H1 (cell line): ENCODE measurements around the gene SLC4A8. TPM values are rescaled to one million over a fixed set of nuclear protein-coding genes. Genes with fewer than 3 reads are reported as not detected.
A peak's percentile ranks its signal among the peaks of the same experiment; 100 is the strongest.

ENCODE experiments used
- BCL11A ChIP-seq, 2 experiments: IDR thresholded peaks; one replicate each; pipeline ENCODE4 v1.6.1; 2011; ENCODE audit warnings: low read depth in 2 of 2, low read length in 2 of 2, mild to moderate bottlenecking in 2 of 2
- CBX5 ChIP-seq: fragments of 300-800, 300-1000 bp; sonication (generic); IDR thresholded peaks from 2 replicates; pipeline ENCODE4 v1.7.1; 2016; ENCODE audit warnings: antibody characterized with exemption, low read length, low read depth
- CEBPB ChIP-seq: IDR thresholded peaks from 2 replicates; pipeline ENCODE4 v1.6.1; 2012; ENCODE audit warnings: low read depth, low read length
- CHD1 ChIP-seq: IDR thresholded peaks from 2 replicates; pipeline ENCODE4 v1.6.1; 2012; ENCODE audit warnings: low read depth, low read length, improper control_type of control experiment
- CTBP2 ChIP-seq: IDR thresholded peaks from 2 replicates; pipeline ENCODE4 v1.7.0; 2011; ENCODE audit warnings: borderline replicate concordance, mild to moderate bottlenecking, moderate library complexity, mixed read lengths, low read length; ENCODE audit not compliant: insufficient read depth, insufficient read length
- EZH2 ChIP-seq: fragments of 200-600 bp; sonication (generic); IDR thresholded peaks from 2 replicates; pipeline ENCODE4 v1.7.1; 2012; ENCODE audit warnings: low read depth, mild to moderate bottlenecking, moderate library complexity, low read length, inconsistent platforms; ENCODE audit not compliant: severe bottlenecking
- FOSL1 ChIP-seq: IDR thresholded peaks from 2 replicates; pipeline ENCODE4 v1.6.1; 2011; ENCODE audit warnings: mild to moderate bottlenecking, low read depth, low read length, moderate library complexity; ENCODE audit not compliant: insufficient read depth
- HDAC2 ChIP-seq, 2 experiments: fragments of 300-600 bp in 1 of 2; sonication (generic) in 1 of 2; IDR thresholded peaks; 2 replicates each; pipeline ENCODE4 v1.6.1; 2011 to 2012; ENCODE audit warnings: low read depth in 2 of 2, low read length in 2 of 2, mild to moderate bottlenecking in 2 of 2, moderate library complexity in 2 of 2, borderline replicate concordance in 1 of 2, inconsistent platforms in 1 of 2
- MAX ChIP-seq: IDR thresholded peaks from 2 replicates; pipeline ENCODE4 v1.6.1; 2012; ENCODE audit warnings: inconsistent platforms
- NRF1 ChIP-seq: IDR thresholded peaks from 2 replicates; pipeline ENCODE4 v1.6.1; 2011; ENCODE audit warnings: mild to moderate bottlenecking, low read depth, low read length, improper control_type of control experiment
- POU5F1 ChIP-seq: IDR thresholded peaks from 2 replicates; pipeline ENCODE4 v1.6.1; 2011; ENCODE audit warnings: low read depth, mild to moderate bottlenecking, low read length, moderate library complexity
- RNF2 ChIP-seq: fragments of 200-900, 300-1000 bp; sonication (generic); IDR thresholded peaks from 2 replicates; pipeline ENCODE4 v1.7.1; 2016; ENCODE audit warnings: borderline replicate concordance, low read depth, mild to moderate bottlenecking, antibody characterized with exemption, low read length; ENCODE audit not compliant: poor library complexity, severe bottlenecking; ENCODE audit errors: missing control alignments
- SIRT6 ChIP-seq: IDR thresholded peaks from one replicate; pipeline ENCODE4 v1.7.1; 2012; ENCODE audit warnings: low read length, inconsistent platforms
- SP1 ChIP-seq: IDR thresholded peaks from 2 replicates; pipeline ENCODE4 v1.6.1; 2011; ENCODE audit warnings: low read depth, low read length
- SP4 ChIP-seq: IDR thresholded peaks from 2 replicates; pipeline ENCODE4 v1.6.1; 2012; ENCODE audit warnings: low read length, inconsistent platforms
- SRF ChIP-seq: IDR thresholded peaks from 2 replicates; pipeline ENCODE4 v1.6.1; 2011; ENCODE audit warnings: mild to moderate bottlenecking, low read depth, low read length, moderate library complexity
- polyA plus RNA-seq, 7 experiments: library from polyadenylated mRNA; depleted of rRNA in 3 of 7; stranded (reverse) in 5 of 7; unstranded in 2 of 7; fragments of >200 nt in 5 of 7; fragments of 200-250 nt in 2 of 7; gene quantifications; 1 replicate in 5 of 7; 2 replicates in 1 of 7; 4 replicates in 1 of 7; pipeline versions ENCODE4 v1.2.1 to v1.2.3, GENCODE V29; 2011 to 2013; ENCODE audit warnings: missing spikeins in 2 of 7, mixed read lengths in 2 of 7
- total RNA-seq: library from RNA; stranded (reverse); fragmentation: NEBNext Ultra II Directional; extraction: Animal tissue kit (Norgen Biotek cat#: 25700); gene quantifications from 2 replicates; pipeline ENCODE4 v1.2.1, GENCODE V29; 2021

Gene SLC4A8
- total and polyA plus RNA-seq, 2 of the 8 experiments (the other 6 are each of a cell fraction or from before 2014, with no cell fraction given) = 11.2 to 13.4 TPM

DNA sequence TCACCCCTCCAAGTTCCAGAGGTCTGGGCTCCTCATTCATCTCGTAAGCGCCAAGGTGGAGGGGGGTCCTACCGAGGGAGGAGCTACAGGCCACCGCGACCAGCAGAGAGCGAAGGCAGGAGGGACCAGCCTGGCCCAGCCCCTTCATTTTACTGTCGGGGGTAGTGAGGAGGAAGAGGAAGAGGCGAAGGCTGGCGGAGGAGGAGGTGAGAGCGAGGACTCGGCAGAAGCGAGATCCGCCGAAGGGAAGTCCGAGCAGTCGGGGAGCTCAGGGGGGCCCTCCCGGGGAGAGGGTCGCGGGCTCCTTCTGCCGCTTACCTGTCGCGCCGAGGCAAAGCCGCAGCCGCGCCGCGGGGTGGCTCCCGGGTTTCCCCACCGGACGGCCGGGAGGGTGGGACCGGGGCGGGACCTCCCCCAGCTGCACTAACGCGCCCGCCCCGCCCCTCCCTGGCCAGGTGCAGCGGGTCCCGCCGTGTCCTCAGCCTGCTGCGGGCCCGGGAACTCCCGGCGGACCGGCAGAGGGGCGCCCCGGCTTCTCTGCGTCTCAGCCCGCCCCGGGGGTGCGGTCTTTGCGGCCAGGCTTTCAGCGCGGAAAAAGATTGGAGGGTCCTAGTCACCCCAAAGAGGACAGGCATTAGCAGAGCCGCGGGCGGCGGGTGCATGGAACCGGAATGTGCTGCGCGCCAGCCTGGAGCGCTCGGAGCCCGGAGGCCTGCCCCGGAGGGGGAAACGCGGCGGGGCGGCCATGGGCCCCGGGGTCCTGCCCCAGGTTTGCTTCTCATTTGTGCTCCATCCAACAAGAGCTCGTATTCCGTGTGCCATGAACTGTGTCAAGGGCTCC lies 33.1 kb upstream of the SLC4A8 start, which contains the start of gene GALNT6 (continued):
- no peak for TF ChIP-seq FOSL1
- TF ChIP-seq CBX5 = no peak
- no peak for TF ChIP-seq POU5F1
- TF ChIP-seq NRF1 = no peak
- TF ChIP-seq SP1 = no peak
- no peak for TF ChIP-seq RNF2
- no peak for TF ChIP-seq CEBPB
- 0 out of 4 replicates have a peak, but pooled peaks of 1 of the 2 experiments have one; percentile 41 for TF ChIP-seq HDAC2 (IDR thresholded peaks at IDR 0.05; ENCODE audit: borderline replicate concordance in 1 of 2, low read depth in 2 of 2, low read length in 2 of 2)
- no peak for TF ChIP-seq MAX
- no peak for TF ChIP-seq CHD1
- no peak for TF ChIP-seq CTBP2
- TF ChIP-seq EZH2 = no peak
- no peak for TF ChIP-seq SP4
- no peak for TF ChIP-seq SRF
- TF ChIP-seq BCL11A (IDR thresholded peaks at IDR 0.05; ENCODE audit: low read depth in 2 of 2, low read length in 2 of 2) = no peak
- no peak for TF ChIP-seq SIRT6
